ENCODE data around the gene THPO. TPM values are rescaled to one million over a fixed set of nuclear protein-coding genes. Genes with fewer than 3 reads are reported as not detected.

The THPO gene
- total RNA-seq, 4 donors from 2014 or later = 0.40 to 1.3 (median 0.64) TPM

GRCh38 chr3:184405075-184406030 is 27.3 kb upstream of the THPO start:
- H3K9me3 ChIP-seq = no peaks in the 10 kb centered on the region
- WGBS = 84% methylated on average over 18 of the region's 20 CpGs
- no peak overlapping the region for H3K27ac ChIP-seq (replicated peaks in 1 of 4)
- no peak overlapping the region for H3K4me3 ChIP-seq
- H3K4me1 ChIP-seq = no peaks in the 10 kb centered on the region
- TF ChIP-seq EP300 (IDR thresholded peaks at IDR 0.05) (no peak), CTCF (IDR thresholded peaks at IDR 0.05) (no peak), POLR2A (IDR thresholded peaks at IDR 0.05; ENCODE audit: low read depth) (no peak), POLR2AphosphoS5 (IDR thresholded peaks at IDR 0.05) (no peak)
- no peak for DNase-seq (ENCODE audit: extremely low spot score)
- no peaks in the 10 kb centered on the region for H3K36me3 ChIP-seq
- intact Hi-C loops (cut with DNase I) = no loop called here
- peaks cover 0 to 22% (median 3%) of the 10 kb centered on the region in 4 donors for H3K27me3 ChIP-seq

- Histone ChIP-seq H3K9me3 (no peaks in the 10 kb centered on the region), H3K27ac (replicated peaks in 1 of 4) (peak overlapping the region in 1 of 4 donors; percentile 6), H3K4me3 (no peak overlapping the region), H3K36me3 (no peaks in the 10 kb centered on the region), H3K4me1 (no peaks in the 10 kb centered on the region), H3K27me3 (peaks cover 0 to 22% (median 3%) of the 10 kb centered on the region in 4 donors)
- peak in 1 of 2 donors; percentile 31 for TF ChIP-seq POLR2AphosphoS5 (IDR thresholded peaks at IDR 0.05)
- TF ChIP-seq EP300 (IDR thresholded peaks at IDR 0.05) = no peak
- TF ChIP-seq POLR2A (IDR thresholded peaks at IDR 0.05; ENCODE audit: low read depth) = no peak
- no peak for TF ChIP-seq CTCF (IDR thresholded peaks at IDR 0.05)
- intact Hi-C loops (cut with DNase I) = no loop called here
- no peak for DNase-seq (ENCODE audit: extremely low spot score)
- 34% methylated on average over 9 of the region's 9 CpGs for WGBS
Measured at GRCh38 chr3:184399410-184399809, 21.4 kb upstream of the THPO start.

GRCh38 chr3:184395320-184395660 is 17.3 kb upstream of the THPO start:
- H3K36me3 ChIP-seq = no peaks in the 10 kb centered on the region
- intact Hi-C loops (cut with DNase I) = no loop called here
- 91% methylated on average over 5 of the region's 5 CpGs for WGBS
- no peak for DNase-seq (ENCODE audit: extremely low spot score)
- no peak overlapping the region for H3K4me3 ChIP-seq
- H3K9me3 ChIP-seq = no peaks in the 10 kb centered on the region
- no peaks in the 10 kb centered on the region for H3K27me3 ChIP-seq
- TF ChIP-seq POLR2A (IDR thresholded peaks at IDR 0.05; ENCODE audit: low read depth) (no peak), EP300 (IDR thresholded peaks at IDR 0.05) (no peak), POLR2AphosphoS5 (IDR thresholded peaks at IDR 0.05) (no peak), CTCF (IDR thresholded peaks at IDR 0.05) (no peak)
- H3K4me1 ChIP-seq = no peaks in the 10 kb centered on the region
- no peak overlapping the region for H3K27ac ChIP-seq (replicated peaks in 1 of 4)

GRCh38 chr3:184391266-184391665 is 13.3 kb upstream of the THPO start:
- Histone ChIP-seq H3K36me3 (peaks cover 0 to 21% (median 4%) of the 10 kb centered on the region in 4 donors), H3K9me3 (no peaks in the 10 kb centered on the region), H3K27ac (replicated peaks in 1 of 4) (no peak overlapping the region), H3K4me1 (no peaks in the 10 kb centered on the region), H3K4me3 (no peak overlapping the region), H3K27me3 (peaks cover 0 to 9% (median 0%) of the 10 kb centered on the region in 4 donors)
- intact Hi-C loops (cut with DNase I) = no loop called here
- WGBS = 90% methylated on average over 3 of the region's 3 CpGs
- DNase-seq (ENCODE audit: extremely low spot score) = no peak
- TF ChIP-seq CTCF (IDR thresholded peaks at IDR 0.05) = no peak
- no peak for TF ChIP-seq POLR2AphosphoS5 (IDR thresholded peaks at IDR 0.05)
- TF ChIP-seq POLR2A (IDR thresholded peaks at IDR 0.05; ENCODE audit: low read depth) = no peak
- no peak for TF ChIP-seq EP300 (IDR thresholded peaks at IDR 0.05)

All from esophagus muscularis mucosa (tissue), 4 donors.